Hepatocyte (in vitro differentiated cells): ENCODE results near the gene PTPN5.

Experiments
- EZH2 ChIP-seq: fragments of 200-600 bp; sonication (generic); IDR thresholded peaks from 2 replicates; pipeline ENCODE4 v1.6.1; 2016; ENCODE audit warnings: antibody characterized with exemption, mild to moderate bottlenecking, borderline replicate concordance
- EZH2phosphoT487 ChIP-seq: fragments of 200-600 bp; sonication (generic); IDR thresholded peaks from one replicate; pipeline ENCODE4 v1.6.1; 2018; ENCODE audit warnings: antibody characterized with exemption, mild to moderate bottlenecking, low read depth, moderate library complexity; ENCODE audit not compliant: unreplicated experiment, severe bottlenecking
- TF ChIP-seq, protein P1 (sequence below): fragments of 200-600 bp; sonication (generic); IDR thresholded peaks from 2 replicates; pipeline ENCODE4 v1.5.1; 2016; ENCODE audit warnings: antibody characterized with exemption, mild to moderate bottlenecking; ENCODE audit not compliant: poor library complexity

DNA sequence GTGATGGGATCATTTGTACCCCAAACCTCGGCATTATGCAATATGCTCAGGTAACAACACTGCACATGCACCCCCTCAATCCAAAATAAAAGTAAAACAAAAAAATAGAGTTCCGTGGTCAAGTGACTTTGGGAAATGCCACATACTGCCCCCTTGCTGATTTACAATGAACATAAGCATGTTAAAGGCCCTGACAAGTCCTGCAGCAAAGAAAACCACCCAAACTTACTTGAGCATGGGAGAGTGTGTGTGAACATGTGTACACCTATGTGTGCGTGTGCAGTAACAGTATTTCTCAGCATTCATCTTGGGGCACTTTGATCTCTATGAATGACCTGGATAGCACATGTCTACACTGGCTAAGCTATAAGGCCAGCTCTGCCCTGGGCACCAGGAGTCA is 49.8 kb downstream of the PTPN5 start:
- TF ChIP-seq, protein P1, sequence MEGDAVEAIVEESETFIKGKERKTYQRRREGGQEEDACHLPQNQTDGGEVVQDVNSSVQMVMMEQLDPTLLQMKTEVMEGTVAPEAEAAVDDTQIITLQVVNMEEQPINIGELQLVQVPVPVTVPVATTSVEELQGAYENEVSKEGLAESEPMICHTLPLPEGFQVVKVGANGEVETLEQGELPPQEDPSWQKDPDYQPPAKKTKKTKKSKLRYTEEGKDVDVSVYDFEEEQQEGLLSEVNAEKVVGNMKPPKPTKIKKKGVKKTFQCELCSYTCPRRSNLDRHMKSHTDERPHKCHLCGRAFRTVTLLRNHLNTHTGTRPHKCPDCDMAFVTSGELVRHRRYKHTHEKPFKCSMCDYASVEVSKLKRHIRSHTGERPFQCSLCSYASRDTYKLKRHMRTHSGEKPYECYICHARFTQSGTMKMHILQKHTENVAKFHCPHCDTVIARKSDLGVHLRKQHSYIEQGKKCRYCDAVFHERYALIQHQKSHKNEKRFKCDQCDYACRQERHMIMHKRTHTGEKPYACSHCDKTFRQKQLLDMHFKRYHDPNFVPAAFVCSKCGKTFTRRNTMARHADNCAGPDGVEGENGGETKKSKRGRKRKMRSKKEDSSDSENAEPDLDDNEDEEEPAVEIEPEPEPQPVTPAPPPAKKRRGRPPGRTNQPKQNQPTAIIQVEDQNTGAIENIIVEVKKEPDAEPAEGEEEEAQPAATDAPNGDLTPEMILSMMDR: no peak
- TF ChIP-seq EZH2 (no peak), EZH2phosphoT487 (no peak)
